GM18505 (cell line): ENCODE data around the gene PRRG1.
"Not testable (repeated sequence)": the region's sequence is repeated elsewhere in the genome, so short reads cannot be mapped to it uniquely, and the experiment has no call there.

Experiments
- ATAC-seq: cut with Tn5 transposase; IDR thresholded peaks from one replicate; pipeline ENCODE4 v1.9.1; 2021; ENCODE audit not compliant: unreplicated experiment
- POLR2A ChIP-seq: IDR thresholded peaks from 4 replicates; pipeline ENCODE4 v1.6.1; 2011; ENCODE audit warnings: borderline replicate concordance; ENCODE audit not compliant: insufficient read depth, insufficient read length; ENCODE audit errors: extremely low read depth

Gene PRRG1

GRCh38 chrX:37349221-37350033 is at the start of gene PRRG1:
Gene PRRG1 (plus strand): TSS chrX:37349364. CDS start chrX:37406250, 56,886 bp downstream.
- ATAC-seq, result no peak
- TF ChIP-seq POLR2A, result no peak

DNA sequence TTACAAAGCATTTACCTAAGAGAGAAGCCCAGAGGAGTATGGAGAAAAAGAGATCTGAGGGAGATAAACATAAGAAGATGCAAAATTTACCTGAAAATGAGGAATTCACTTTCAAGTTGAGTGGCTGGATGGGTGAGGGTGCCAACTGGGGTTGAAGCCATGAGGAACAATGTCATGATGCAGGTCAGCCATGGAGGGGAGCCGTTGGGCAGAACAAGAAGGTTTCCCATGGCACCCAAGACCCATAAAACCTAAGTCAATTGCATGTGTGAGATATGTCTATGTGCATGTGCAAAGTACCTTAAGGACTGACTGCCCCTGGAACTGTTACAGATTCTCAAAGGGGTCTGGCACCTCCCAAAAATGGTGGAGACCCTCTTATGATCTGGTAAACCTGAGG is 46.6 kb upstream of the PRRG1 start:
- no peak for TF ChIP-seq POLR2A
- ATAC-seq, result no peak

DNA sequence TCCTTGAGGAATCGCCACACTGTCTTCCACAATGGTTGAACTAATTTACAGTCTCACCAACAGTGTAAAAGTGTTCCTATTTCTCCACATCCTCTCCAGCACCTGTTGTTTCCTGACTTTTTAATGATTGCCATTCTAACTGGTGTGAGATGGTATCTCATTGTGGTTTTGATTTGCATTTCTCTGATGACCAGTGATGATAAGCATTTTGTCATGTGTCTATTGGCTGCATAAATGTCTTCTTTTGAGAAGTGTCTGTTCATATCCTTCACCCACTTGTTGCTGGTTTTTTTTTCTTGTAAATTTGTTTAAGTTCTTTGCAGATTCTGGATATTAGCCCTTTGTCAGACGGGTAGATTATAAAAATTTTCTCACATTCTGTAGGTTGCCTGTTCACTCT is 43.9 kb upstream of the PRRG1 start:
- not testable (repeated sequence) for ATAC-seq

DNA sequence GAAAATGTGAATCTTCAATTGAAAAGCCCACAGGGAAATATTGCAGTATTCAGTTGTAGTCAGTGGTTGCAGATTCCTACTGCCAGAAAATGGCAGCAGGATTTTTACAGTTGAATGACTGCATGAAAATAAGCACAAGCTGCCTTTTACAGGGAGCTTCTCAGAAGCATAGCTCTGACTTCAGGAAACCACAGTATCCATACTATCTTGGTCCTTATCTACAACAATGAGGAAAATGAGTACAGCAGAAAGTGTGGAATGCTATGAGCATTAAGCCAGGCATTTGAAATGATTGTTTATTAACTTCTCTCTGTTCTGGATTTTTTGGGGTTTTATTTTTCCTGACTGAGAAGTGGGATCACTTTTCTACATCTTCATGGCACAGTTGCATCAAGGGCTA is 34.6 kb upstream of the PRRG1 start:
- ATAC-seq, result no peak
- TF ChIP-seq POLR2A, result no peak

DNA sequence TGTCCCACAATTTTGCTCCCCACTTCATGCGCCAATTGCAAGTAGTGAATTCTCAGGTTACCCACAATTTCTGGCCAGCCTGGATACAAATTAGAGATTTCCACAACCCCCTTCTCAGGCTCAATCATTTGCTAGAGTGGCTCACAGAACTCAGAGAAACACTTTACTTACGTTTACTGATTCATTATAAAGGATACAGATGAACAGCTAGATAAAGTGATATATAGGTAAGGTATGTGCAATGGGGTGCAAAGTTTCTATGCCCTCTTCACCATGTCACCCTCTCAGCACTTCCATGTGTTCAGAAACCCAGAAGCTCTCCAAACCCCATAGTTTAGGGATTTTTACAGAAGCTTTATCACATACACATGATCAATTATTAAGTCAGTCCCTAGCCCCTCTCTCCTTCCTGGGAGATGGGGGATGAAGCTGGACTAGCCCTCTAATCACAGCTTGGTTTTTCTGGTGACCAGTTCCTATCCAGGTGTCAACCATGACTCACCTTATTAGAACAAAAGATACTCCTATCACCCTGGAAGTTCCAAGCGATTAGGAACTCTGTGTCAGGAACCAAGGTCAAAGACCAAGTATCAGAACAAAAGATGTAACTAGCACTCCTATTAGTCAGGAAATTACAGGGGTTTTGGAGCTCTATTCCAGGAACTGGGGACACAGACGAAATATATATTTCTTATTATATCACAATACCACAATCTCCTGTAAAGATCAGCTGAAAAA is 33.5 kb upstream of the PRRG1 start:
- no peak for TF ChIP-seq POLR2A
- no peak for ATAC-seq

GRCh38 chrX:37320541-37321203 is 28.5 kb upstream of the PRRG1 start:
- ATAC-seq, result no peak
- TF ChIP-seq POLR2A, result no peak

DNA sequence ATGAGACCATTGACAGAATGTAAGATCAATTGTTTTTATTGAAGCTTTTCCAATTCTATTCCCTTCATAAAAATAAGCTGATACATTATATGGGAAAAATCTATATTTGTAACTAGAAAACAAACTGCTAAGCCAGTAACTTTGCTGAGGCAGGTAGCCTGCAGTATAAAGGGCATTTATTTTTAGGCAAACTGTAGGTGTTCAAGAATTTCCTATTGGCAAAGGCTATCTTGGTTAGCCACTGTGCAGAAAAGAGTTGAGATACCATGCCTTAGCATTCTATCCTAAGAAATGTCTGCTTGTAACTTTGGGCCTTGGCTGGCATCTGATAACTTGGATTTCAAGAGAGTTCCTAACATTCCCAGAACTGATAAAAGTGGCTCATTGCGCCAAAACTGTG is 18.5 kb upstream of the PRRG1 start:
- TF ChIP-seq POLR2A, result no peak
- ATAC-seq, result no peak

GRCh38 chrX:37331546-37331945 is 17.6 kb upstream of the PRRG1 start:
- TF ChIP-seq POLR2A, result no peak
- ATAC-seq, result no peak

- TF ChIP-seq POLR2A, result no peak
- ATAC-seq, result no peak
Observed at GRCh38 chrX:37332055-37332454, 17.1 kb upstream of the PRRG1 start.

- TF ChIP-seq POLR2A, result no peak
- ATAC-seq, result no peak
Observed at GRCh38 chrX:37332987-37333658, 16.0 kb upstream of the PRRG1 start.

- ATAC-seq, result no peak
- no peak for TF ChIP-seq POLR2A
Observed at GRCh38 chrX:37347420-37347819, 1.7 kb upstream of the PRRG1 start.

DNA sequence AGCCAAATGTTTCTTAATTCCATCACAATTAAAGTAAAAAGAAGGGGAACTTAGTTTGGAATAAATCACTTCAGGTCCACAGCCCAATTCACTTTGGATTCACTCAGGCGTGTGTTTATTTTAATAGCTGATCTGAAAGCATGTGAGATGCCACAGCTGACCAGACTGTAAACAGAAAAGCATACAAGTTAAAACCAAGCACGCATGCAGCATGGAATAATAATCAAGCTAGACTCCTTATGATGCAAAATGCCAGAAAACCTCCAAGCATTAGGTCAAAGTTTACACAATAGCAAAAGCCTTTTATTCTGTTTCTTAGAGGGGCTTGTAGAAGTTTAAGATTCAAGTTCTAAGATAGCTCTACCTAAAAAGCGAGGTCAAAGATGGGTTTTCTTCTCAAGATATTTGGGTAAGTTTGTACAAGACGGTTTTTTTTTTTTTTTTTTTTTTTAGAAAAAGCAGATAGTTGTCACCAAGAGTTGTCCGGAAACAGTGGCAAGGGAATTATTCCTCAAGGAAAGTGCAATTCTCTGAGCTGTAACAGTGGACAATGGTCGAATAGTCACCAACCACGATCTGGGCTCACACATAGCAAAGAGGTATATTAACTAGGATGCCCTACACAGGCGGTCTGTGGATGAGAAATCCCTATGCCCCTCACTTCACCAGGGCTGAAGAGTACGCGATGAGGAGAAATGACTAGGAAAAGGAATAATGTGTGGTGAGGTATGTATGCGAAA is 763 bp upstream of the PRRG1 start:
- ATAC-seq, result no peak
- no peak for TF ChIP-seq POLR2A

- no peak for ATAC-seq
- TF ChIP-seq POLR2A, result no peak
Observed at GRCh38 chrX:37348971-37349220, 268 bp upstream of the PRRG1 start.
